ENCODE data around the gene GRAMD1C. TPM values are rescaled to one million over a fixed set of nuclear protein-coding genes. Genes with fewer than 3 reads are reported as not detected.

Gene GRAMD1C
- total RNA-seq, result 1 to 10 TPM; 1.4 to 3.0 TPM

GRCh38 chr3:113838631-113839209 is at the start of gene GRAMD1C:
Gene GRAMD1C (plus strand): TSS chr3:113838788. CDS start chr3:113838910, 122 bp downstream.
- ATAC-seq (replicated peaks in 1 of 2) (peak; percentile 100), DNase-seq (peak; percentile 88 to 89)
- peak within 1 kb of the TSS; percentile 83 to 92 for H3K4me3 Mint-ChIP-seq
- no peaks in the 10 kb centered on the region for H3K9me3 Mint-ChIP-seq
- no peaks in the 10 kb centered on the region for H3K36me3 Mint-ChIP-seq (ENCODE audit: insufficient read depth in 2 of 2)
- H3K4me1 Mint-ChIP-seq (ENCODE audit: low read depth), result peaks cover 7% of the 10 kb centered on the region
- peaks cover 5% of the 10 kb centered on the region for H3K27me3 Mint-ChIP-seq (ENCODE audit: low read depth)
- H3K27ac Mint-ChIP-seq, result no peak within 1 kb of the TSS

DNA sequence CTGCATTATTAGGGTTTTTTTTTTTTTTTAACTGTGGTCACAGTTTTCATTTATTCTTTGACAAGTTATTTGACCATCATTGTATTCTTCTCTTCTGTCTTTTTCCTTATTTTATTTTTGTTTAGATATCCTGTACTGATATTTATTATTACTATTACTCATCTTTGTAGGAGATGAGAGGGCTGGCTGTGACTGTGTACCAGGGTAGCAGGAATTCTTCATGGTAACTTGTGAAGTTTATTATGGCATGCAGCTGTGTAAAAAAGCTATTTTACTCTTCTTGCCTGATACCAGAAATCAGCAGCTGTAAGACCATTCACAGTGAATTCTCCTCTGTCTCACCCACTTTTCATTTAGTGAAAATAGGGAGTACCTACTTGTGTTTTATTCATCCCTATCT is 47.2 kb upstream of the GRAMD1C start:
- ATAC-seq (replicated peaks in 1 of 2) (no peak), DNase-seq (no peak)
- H3K4me3 Mint-ChIP-seq, result no peak overlapping the region
- H3K27ac Mint-ChIP-seq, result peak overlapping the region; percentile 56
- peaks cover 0 to 2% of the 10 kb centered on the region in 2 donors for H3K36me3 Mint-ChIP-seq (ENCODE audit: insufficient read depth in 2 of 2)
- no peaks in the 10 kb centered on the region for H3K9me3 Mint-ChIP-seq
- H3K27me3 Mint-ChIP-seq (ENCODE audit: low read depth), result no peaks in the 10 kb centered on the region
- no peaks in the 10 kb centered on the region for H3K4me1 Mint-ChIP-seq (ENCODE audit: low read depth)

- Mint-ChIP-seq H3K9me3 (no peaks in the 10 kb centered on the region), H3K27ac (no peak overlapping the region), H3K27me3 (ENCODE audit: low read depth) (no peaks in the 10 kb centered on the region), H3K4me3 (no peak overlapping the region), H3K4me1 (ENCODE audit: low read depth) (no peaks in the 10 kb centered on the region), H3K36me3 (ENCODE audit: insufficient read depth in 2 of 2) (peaks cover 0 to 2% of the 10 kb centered on the region in 2 donors)
- DNase-seq (no peak), ATAC-seq (replicated peaks in 1 of 2) (no peak)
Measured at GRCh38 chr3:113794526-113794925, 44.1 kb upstream of the GRAMD1C start.

- H3K4me3 Mint-ChIP-seq, result no peak overlapping the region
- DNase-seq (no peak), ATAC-seq (replicated peaks in 1 of 2) (no peak)
- no peaks in the 10 kb centered on the region for H3K4me1 Mint-ChIP-seq (ENCODE audit: low read depth)
- no peaks in the 10 kb centered on the region for H3K9me3 Mint-ChIP-seq
- H3K27me3 Mint-ChIP-seq (ENCODE audit: low read depth), result no peaks in the 10 kb centered on the region
- H3K27ac Mint-ChIP-seq, result no peak overlapping the region
- H3K36me3 Mint-ChIP-seq (ENCODE audit: insufficient read depth in 2 of 2), result peaks cover 0 to 6% of the 10 kb centered on the region in 2 donors
Measured at GRCh38 chr3:113795693-113796092, 42.9 kb upstream of the GRAMD1C start.

DNA sequence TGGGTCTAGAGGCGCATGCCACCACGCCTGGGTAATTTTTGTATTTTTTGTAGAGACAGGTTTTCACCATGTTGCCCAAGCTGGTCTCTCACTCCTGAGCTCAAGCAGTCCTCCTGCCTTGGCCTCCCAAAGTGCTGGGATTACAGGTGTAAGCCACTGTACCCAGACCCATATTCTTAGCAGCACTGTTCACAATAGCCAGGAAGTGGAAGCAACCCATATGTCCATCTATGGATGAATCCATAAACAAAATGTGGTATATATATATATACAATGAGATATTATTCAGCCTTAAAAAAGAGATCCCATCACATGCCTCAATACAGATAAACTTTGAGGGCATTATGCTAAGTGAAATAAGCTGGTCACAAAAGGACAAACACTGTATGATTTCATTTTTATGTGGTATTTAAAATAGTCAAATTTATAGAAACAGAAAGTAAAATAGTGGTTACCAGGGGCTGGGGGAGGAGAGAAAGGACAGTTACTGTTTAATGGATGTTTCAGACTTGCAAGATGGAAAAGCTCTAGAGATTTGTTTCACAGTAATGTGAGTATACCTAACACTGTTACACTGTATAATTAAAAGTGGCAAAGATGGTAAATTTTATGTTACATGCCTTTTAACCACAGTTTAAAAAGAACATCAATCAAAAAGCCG is 35.7 kb upstream of the GRAMD1C start:
- no peak for ATAC-seq (replicated peaks in 1 of 2)
- Mint-ChIP-seq H3K9me3 (no peaks in the 10 kb centered on the region), H3K4me1 (ENCODE audit: low read depth) (no peaks in the 10 kb centered on the region), H3K36me3 (ENCODE audit: insufficient read depth in 2 of 2) (peaks cover 0 to 5% of the 10 kb centered on the region in 2 donors), H3K27me3 (ENCODE audit: low read depth) (no peaks in the 10 kb centered on the region), H3K27ac (peak overlapping the region; percentile 94), H3K4me3 (no peak overlapping the region)
- DNase-seq, result no peak

DNA sequence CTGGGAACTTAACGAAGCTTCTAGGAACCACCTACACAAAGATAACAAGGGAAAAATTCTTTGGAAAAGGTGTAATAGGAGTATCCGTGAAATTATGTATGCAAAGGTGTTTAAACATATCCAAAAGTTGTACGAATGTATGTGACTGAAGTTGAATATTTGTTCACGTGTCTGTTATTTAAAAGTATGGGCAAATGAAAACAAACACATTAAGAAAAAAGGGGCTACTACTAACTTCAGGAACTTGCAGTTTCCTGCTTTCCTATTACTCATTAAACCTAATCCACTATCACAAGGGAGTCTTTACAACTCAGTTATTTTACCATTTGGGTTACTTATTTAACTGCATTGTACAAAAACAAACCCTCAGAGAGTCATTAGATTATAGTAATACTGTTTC is 33.9 kb upstream of the GRAMD1C start:
- DNase-seq (no peak), ATAC-seq (replicated peaks in 1 of 2) (no peak)
- Mint-ChIP-seq H3K27me3 (ENCODE audit: low read depth) (no peaks in the 10 kb centered on the region), H3K4me3 (no peak overlapping the region), H3K36me3 (ENCODE audit: insufficient read depth in 2 of 2) (peaks cover 0 to 5% of the 10 kb centered on the region in 2 donors), H3K9me3 (no peaks in the 10 kb centered on the region), H3K27ac (no peak overlapping the region), H3K4me1 (ENCODE audit: low read depth) (no peaks in the 10 kb centered on the region)

DNA sequence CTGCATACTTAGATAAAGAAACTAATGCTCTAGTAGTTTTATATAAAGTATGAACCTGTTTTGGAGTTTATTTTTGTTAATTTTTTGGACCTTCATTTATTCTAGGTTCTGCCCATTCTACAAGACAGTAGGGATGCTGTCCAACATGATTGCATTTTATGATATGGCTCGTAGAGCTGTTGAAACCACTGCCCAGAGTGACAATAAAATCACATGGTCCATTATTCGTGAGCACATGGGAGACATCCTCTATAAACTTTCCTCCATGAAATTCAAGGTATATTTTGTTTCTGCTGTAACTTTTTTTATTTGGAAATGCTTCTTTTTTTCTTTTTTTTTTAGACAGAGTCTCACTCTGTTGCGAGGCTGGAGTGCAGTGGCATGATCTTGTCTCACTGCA is 33.3 kb upstream of the GRAMD1C start:
- no peaks in the 10 kb centered on the region for H3K9me3 Mint-ChIP-seq

DNA sequence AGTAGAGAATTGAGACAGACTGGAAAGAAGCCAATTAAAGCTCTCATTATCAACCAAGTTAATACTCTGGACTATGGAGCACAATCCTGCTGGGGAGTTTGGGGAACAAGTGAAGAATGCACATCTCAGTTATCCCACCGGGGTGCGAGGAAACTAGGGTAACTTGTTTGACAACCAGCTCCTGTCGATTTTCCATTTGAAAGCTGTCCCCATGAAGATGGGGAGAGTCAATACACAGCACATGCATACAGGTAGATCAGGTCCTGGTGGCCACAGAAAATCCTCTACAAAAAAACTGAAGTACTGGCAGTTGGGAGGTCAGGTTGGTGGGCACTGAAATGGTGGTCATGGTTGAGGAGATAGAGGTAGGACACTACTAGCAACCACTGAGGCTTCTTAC is 25.7 kb upstream of the GRAMD1C start:
- Mint-ChIP-seq H3K4me1 (ENCODE audit: low read depth) (no peaks in the 10 kb centered on the region), H3K36me3 (ENCODE audit: insufficient read depth in 2 of 2) (no peaks in the 10 kb centered on the region), H3K27ac (no peak overlapping the region), H3K27me3 (ENCODE audit: low read depth) (no peaks in the 10 kb centered on the region), H3K9me3 (no peaks in the 10 kb centered on the region), H3K4me3 (no peak overlapping the region)
- ATAC-seq (replicated peaks in 1 of 2) (no peak), DNase-seq (no peak)

More for the DNA sequence above, 33.3 kb upstream of the GRAMD1C start:
- Mint-ChIP-seq H3K27me3 (ENCODE audit: low read depth) (no peaks in the 10 kb centered on the region), H3K4me1 (ENCODE audit: low read depth) (no peaks in the 10 kb centered on the region), H3K36me3 (ENCODE audit: insufficient read depth in 2 of 2) (peaks cover 0 to 3% of the 10 kb centered on the region in 2 donors), H3K4me3 (no peak overlapping the region), H3K27ac (no peak overlapping the region)
- ATAC-seq (replicated peaks in 1 of 2) (no peak), DNase-seq (no peak)

DNA sequence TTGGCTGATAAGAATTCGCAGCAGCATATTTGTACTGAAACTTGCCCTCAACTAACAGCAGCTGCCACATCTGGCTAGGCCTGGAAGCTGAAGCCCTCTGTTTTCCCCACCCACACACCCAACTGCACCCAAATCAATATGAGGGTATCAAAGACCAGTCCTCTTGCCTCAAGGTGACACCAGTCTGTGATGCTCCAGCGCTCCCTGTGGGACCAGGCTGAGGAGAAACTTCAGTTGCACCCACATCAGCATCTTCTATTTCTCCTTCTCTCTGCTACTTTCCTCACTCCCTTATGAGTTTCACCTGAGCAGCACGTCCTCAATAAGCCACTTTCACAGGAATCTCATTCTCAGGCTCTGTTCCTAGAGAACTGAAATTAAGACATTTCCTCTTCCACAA is 18.7 kb upstream of the GRAMD1C start:
- H3K9me3 Mint-ChIP-seq, result no peaks in the 10 kb centered on the region
- DNase-seq (no peak), ATAC-seq (replicated peaks in 1 of 2) (no peak)
- H3K27ac Mint-ChIP-seq, result no peak overlapping the region
- H3K4me3 Mint-ChIP-seq, result no peak overlapping the region
- no peaks in the 10 kb centered on the region for H3K27me3 Mint-ChIP-seq (ENCODE audit: low read depth)
- no peaks in the 10 kb centered on the region for H3K36me3 Mint-ChIP-seq (ENCODE audit: insufficient read depth in 2 of 2)
- H3K4me1 Mint-ChIP-seq (ENCODE audit: low read depth), result no peaks in the 10 kb centered on the region

DNA sequence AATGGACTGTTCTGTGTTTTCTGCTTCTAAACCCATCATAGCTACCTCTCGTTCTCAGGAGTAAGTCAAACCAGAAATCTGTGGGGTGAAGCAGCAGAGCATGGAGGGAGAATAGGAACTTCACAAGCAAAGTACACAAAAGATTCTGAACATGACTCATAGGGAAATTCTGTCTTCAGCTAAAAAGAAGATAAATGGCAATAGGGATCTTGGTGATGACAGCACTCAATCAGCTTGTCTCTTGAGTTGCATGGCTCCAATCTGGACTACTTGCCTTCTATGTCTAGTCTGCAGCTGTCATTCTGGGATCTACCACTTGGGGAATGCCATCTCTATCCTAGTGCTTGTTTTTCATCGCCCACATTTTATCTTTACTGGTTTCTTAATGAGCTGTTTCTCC is 13.5 kb upstream of the GRAMD1C start:
- no peaks in the 10 kb centered on the region for H3K4me1 Mint-ChIP-seq (ENCODE audit: low read depth)

GRCh38 chr3:113828600-113828999 is 10.0 kb upstream of the GRAMD1C start:
- no peak overlapping the region for H3K4me3 Mint-ChIP-seq
- peaks cover 2 to 7% of the 10 kb centered on the region in 2 donors for H3K9me3 Mint-ChIP-seq
- H3K27me3 Mint-ChIP-seq (ENCODE audit: low read depth), result no peaks in the 10 kb centered on the region
- no peak for DNase-seq
- ATAC-seq (replicated peaks in 1 of 2), result no peak
- peaks cover 10% of the 10 kb centered on the region for H3K4me1 Mint-ChIP-seq (ENCODE audit: low read depth)
- H3K27ac Mint-ChIP-seq, result no peak overlapping the region
- H3K36me3 Mint-ChIP-seq (ENCODE audit: insufficient read depth in 2 of 2), result peaks cover 0 to 2% of the 10 kb centered on the region in 2 donors

More for the DNA sequence above, 13.5 kb upstream of the GRAMD1C start:
- Mint-ChIP-seq H3K4me3 (no peak overlapping the region), H3K9me3 (no peaks in the 10 kb centered on the region), H3K36me3 (ENCODE audit: insufficient read depth in 2 of 2) (no peaks in the 10 kb centered on the region), H3K27ac (no peak overlapping the region), H3K27me3 (ENCODE audit: low read depth) (no peaks in the 10 kb centered on the region)
- DNase-seq (no peak), ATAC-seq (replicated peaks in 1 of 2) (peak; percentile 18 to 39)

GRCh38 chr3:113829576-113830354 is 8.8 kb upstream of the GRAMD1C start:
- H3K27me3 Mint-ChIP-seq (ENCODE audit: low read depth), result no peaks in the 10 kb centered on the region
- H3K4me1 Mint-ChIP-seq (ENCODE audit: low read depth), result peaks cover 10% of the 10 kb centered on the region
- H3K4me3 Mint-ChIP-seq, result no peak overlapping the region
- H3K9me3 Mint-ChIP-seq, result peaks cover 2 to 7% of the 10 kb centered on the region in 2 donors
- no peak overlapping the region for H3K27ac Mint-ChIP-seq
- ATAC-seq (replicated peaks in 1 of 2) (no peak), DNase-seq (no peak)
- H3K36me3 Mint-ChIP-seq (ENCODE audit: insufficient read depth in 2 of 2), result peaks cover 0 to 2% of the 10 kb centered on the region in 2 donors

GRCh38 chr3:113831103-113831355 is 7.6 kb upstream of the GRAMD1C start:
- Mint-ChIP-seq H3K4me3 (no peak overlapping the region), H3K4me1 (ENCODE audit: low read depth) (peaks cover 10% of the 10 kb centered on the region), H3K27me3 (ENCODE audit: low read depth) (no peaks in the 10 kb centered on the region), H3K9me3 (peaks cover 2 to 7% of the 10 kb centered on the region in 2 donors), H3K36me3 (ENCODE audit: insufficient read depth in 2 of 2) (peaks cover 0 to 2% of the 10 kb centered on the region in 2 donors), H3K27ac (no peak overlapping the region)
- DNase-seq, result no peak
- ATAC-seq (replicated peaks in 1 of 2), result no peak
